ENCODE measurements around the gene TBX10. TPM values are rescaled to one million over a fixed set of nuclear protein-coding genes. Genes with fewer than 3 reads are reported as not detected.
A peak's percentile ranks its signal among the peaks of the same experiment; 100 is the strongest.

The TBX10 gene
- total and polyA plus RNA-seq, 4 experiments from 2014 or later, result not detected

- peaks cover 10 to 29% of the 10 kb centered on the region in 2 donors for H3K36me3 Mint-ChIP-seq
- H3K4me3 ChIP-seq (ENCODE audit: low read length in 2 of 2), result peak overlapping the region; percentile 57 to 59
- H3K9me3 Mint-ChIP-seq, result no peaks in the 10 kb centered on the region
- intact Hi-C loops (cut with micrococcal nuclease), result loop anchor here (1.0 to 2.0 kb wide), 3 partner anchors 8 to 45 kb away; partner anchors contain the start of genes NDUFV1 and NUDT8
- peak overlapping the region; percentile 80 to 88 (median 85) for H3K4me3 Mint-ChIP-seq
- peaks cover 0 to 2% of the 10 kb centered on the region in 2 donors for H3K27me3 Mint-ChIP-seq
- peaks cover 33% of the 10 kb centered on the region for H3K4me1 ChIP-seq (ENCODE audit: insufficient read depth, low read length)
- H3K4me1 Mint-ChIP-seq, result peaks cover 13 to 37% (median 20%) of the 10 kb centered on the region in 4 donors
- ChIA-PET CTCF (ENCODE audit: partially characterized antibody) (interaction anchor here (0.6 to 6.9 kb wide), 16 partner anchors 9 to 263 kb away, joined by 3 to 55 read pairs (median 4); partner anchors contain the start of genes ACY3, NUDT8 and POLD4), POLR2A (ENCODE audit: partially characterized antibody) (interaction anchor here (0.9 to 5.2 kb wide), 12 partner anchors 13 to 374 kb away, joined by 3 to 44 read pairs (median 4); partner anchors contain the start of genes ACY3, GSTP1, NUDT8 and POLD4)
- H3K36me3 ChIP-seq (ENCODE audit: insufficient read depth, low read length), result peaks cover 28% of the 10 kb centered on the region
- no peaks in the 10 kb centered on the region for H3K27me3 ChIP-seq (ENCODE audit: insufficient read depth, low read length)
- DNase-seq, result peak; percentile 84 to 94 (median 88)
- no peaks in the 10 kb centered on the region for H3K9me3 ChIP-seq (ENCODE audit: control insufficient read depth in 1 of 2, low read length in 2 of 2)
- H3K27ac Mint-ChIP-seq, result peak overlapping the region; percentile 97 to 99 (median 98)
- H3K27ac ChIP-seq (ENCODE audit: low read depth, low read length), result peak overlapping the region; percentile 94
Observed at GRCh38 chr11:67613960-67614715, 25.4 kb downstream of the TBX10 start.

GRCh38 chr11:67613313-67613959 is 26.1 kb downstream of the TBX10 start:
- CTCF ChIA-PET (ENCODE audit: partially characterized antibody), result interaction anchor here (1.0 to 6.9 kb wide), 13 partner anchors 10 to 262 kb away, joined by 3 to 55 read pairs (median 4); partner anchors contain the start of genes NUDT8 and POLD4
- peaks cover 13 to 40% (median 20%) of the 10 kb centered on the region in 4 donors for H3K4me1 Mint-ChIP-seq
- peaks cover 0 to 2% of the 10 kb centered on the region in 2 donors for H3K27me3 Mint-ChIP-seq
- Histone ChIP-seq H3K4me1 (ENCODE audit: insufficient read depth, low read length) (peaks cover 33% of the 10 kb centered on the region), H3K4me3 (ENCODE audit: low read length in 2 of 2) (peak overlapping the region; percentile 57 to 59), H3K9me3 (ENCODE audit: control insufficient read depth in 1 of 2, low read length in 2 of 2) (no peaks in the 10 kb centered on the region), H3K27ac (ENCODE audit: low read depth, low read length) (peak overlapping the region; percentile 94), H3K36me3 (ENCODE audit: insufficient read depth, low read length) (peaks cover 35% of the 10 kb centered on the region), H3K27me3 (ENCODE audit: insufficient read depth, low read length) (no peaks in the 10 kb centered on the region)
- H3K27ac Mint-ChIP-seq, result peak overlapping the region; percentile 97 to 99 (median 98)
- DNase-seq, result no peak
- no peaks in the 10 kb centered on the region for H3K9me3 Mint-ChIP-seq
- POLR2A ChIA-PET (ENCODE audit: partially characterized antibody), result interaction anchor here (0.9 to 5.2 kb wide), 9 partner anchors 14 to 260 kb away, joined by 3 to 44 read pairs (median 5); partner anchors contain the start of genes ACY3, GSTP1, NUDT8 and POLD4
- H3K36me3 Mint-ChIP-seq, result peaks cover 15 to 34% of the 10 kb centered on the region in 2 donors
- intact Hi-C loops (cut with micrococcal nuclease), result no loop called here
- peak overlapping the region; percentile 80 to 88 (median 85) for H3K4me3 Mint-ChIP-seq

GRCh38 chr11:67612751-67613150 is 26.8 kb downstream of the TBX10 start:
- Histone ChIP-seq H3K4me1 (ENCODE audit: insufficient read depth, low read length) (peaks cover 34% of the 10 kb centered on the region), H3K9me3 (ENCODE audit: control insufficient read depth in 1 of 2, low read length in 2 of 2) (no peaks in the 10 kb centered on the region), H3K27me3 (ENCODE audit: insufficient read depth, low read length) (no peaks in the 10 kb centered on the region), H3K27ac (ENCODE audit: low read depth, low read length) (peak overlapping the region; percentile 94), H3K36me3 (ENCODE audit: insufficient read depth, low read length) (peaks cover 37% of the 10 kb centered on the region), H3K4me3 (ENCODE audit: low read length in 2 of 2) (no peak overlapping the region)
- H3K27me3 Mint-ChIP-seq, result peaks cover 0 to 2% of the 10 kb centered on the region in 2 donors
- intact Hi-C loops (cut with micrococcal nuclease), result no loop called here
- H3K36me3 Mint-ChIP-seq, result peaks cover 15 to 34% of the 10 kb centered on the region in 2 donors
- peak overlapping the region; percentile 62 to 99 (median 98) for H3K27ac Mint-ChIP-seq
- DNase-seq, result no peak
- ChIA-PET CTCF (ENCODE audit: partially characterized antibody) (interaction anchor here (1.2 to 6.9 kb wide), 2 partner anchors 15 to 28 kb away, joined by 3 to 55 read pairs; partner anchors contain the start of gene NUDT8), POLR2A (ENCODE audit: partially characterized antibody) (interaction anchor here (5.2 kb wide), 1 partner anchor 17 kb away, joined by 44 read pairs; the partner anchor contains the start of gene NUDT8)
- peaks cover 13 to 45% (median 20%) of the 10 kb centered on the region in 4 donors for H3K4me1 Mint-ChIP-seq
- H3K9me3 Mint-ChIP-seq, result no peaks in the 10 kb centered on the region
- no peak overlapping the region for H3K4me3 Mint-ChIP-seq

GRCh38 chr11:67611704-67612587 is 27.6 kb downstream of the TBX10 start:
- Mint-ChIP-seq H3K36me3 (peaks cover 15 to 34% of the 10 kb centered on the region in 2 donors), H3K4me3 (no peak overlapping the region), H3K27me3 (peaks cover 0 to under 1% of the 10 kb centered on the region in 2 donors), H3K4me1 (peaks cover 11 to 49% (median 20%) of the 10 kb centered on the region in 4 donors), H3K9me3 (no peaks in the 10 kb centered on the region), H3K27ac (peak overlapping the region in 5 of 7 donors; percentile 7 to 80 (median 22))
- intact Hi-C loops (cut with micrococcal nuclease), result no loop called here
- peaks cover 37% of the 10 kb centered on the region for H3K36me3 ChIP-seq (ENCODE audit: insufficient read depth, low read length)
- H3K27me3 ChIP-seq (ENCODE audit: insufficient read depth, low read length), result no peaks in the 10 kb centered on the region
- H3K27ac ChIP-seq (ENCODE audit: low read depth, low read length), result no peak overlapping the region
- no peak for DNase-seq
- no peak overlapping the region for H3K4me3 ChIP-seq (ENCODE audit: low read length in 2 of 2)
- peaks cover 41% of the 10 kb centered on the region for H3K4me1 ChIP-seq (ENCODE audit: insufficient read depth, low read length)
- POLR2A ChIA-PET (ENCODE audit: partially characterized antibody), result interaction anchor here (5.2 kb wide), 1 partner anchor 18 kb away, joined by 44 read pairs; the partner anchor contains the start of gene NUDT8
- CTCF ChIA-PET (ENCODE audit: partially characterized antibody), result interaction anchor here (1.2 to 6.9 kb wide), 2 partner anchors 16 to 27 kb away, joined by 3 to 55 read pairs; partner anchors contain the start of gene NUDT8
- H3K9me3 ChIP-seq (ENCODE audit: control insufficient read depth in 1 of 2, low read length in 2 of 2), result no peaks in the 10 kb centered on the region

GRCh38 chr11:67611165-67611564 is 28.4 kb downstream of the TBX10 start:
- CTCF ChIA-PET (ENCODE audit: partially characterized antibody), result no interaction called here
- Mint-ChIP-seq H3K4me3 (no peak overlapping the region), H3K27me3 (no peaks in the 10 kb centered on the region), H3K9me3 (no peaks in the 10 kb centered on the region), H3K27ac (peak overlapping the region in 1 of 7 donors; percentile 6), H3K4me1 (peaks cover 11 to 55% (median 23%) of the 10 kb centered on the region in 4 donors), H3K36me3 (peaks cover 15 to 36% of the 10 kb centered on the region in 2 donors)
- peaks cover 40% of the 10 kb centered on the region for H3K4me1 ChIP-seq (ENCODE audit: insufficient read depth, low read length)
- peaks cover 37% of the 10 kb centered on the region for H3K36me3 ChIP-seq (ENCODE audit: insufficient read depth, low read length)
- H3K27ac ChIP-seq (ENCODE audit: low read depth, low read length), result no peak overlapping the region
- DNase-seq, result no peak
- no peak overlapping the region for H3K4me3 ChIP-seq (ENCODE audit: low read length in 2 of 2)
- no peaks in the 10 kb centered on the region for H3K27me3 ChIP-seq (ENCODE audit: insufficient read depth, low read length)
- POLR2A ChIA-PET (ENCODE audit: partially characterized antibody), result no interaction called here
- intact Hi-C loops (cut with micrococcal nuclease), result no loop called here
- H3K9me3 ChIP-seq (ENCODE audit: control insufficient read depth in 1 of 2, low read length in 2 of 2), result no peaks in the 10 kb centered on the region

GRCh38 chr11:67610302-67610868 is 29.2 kb downstream of the TBX10 start:
- POLR2A ChIA-PET (ENCODE audit: partially characterized antibody), result no interaction called here

More at GRCh38 chr11:67610302-67610868, 29.2 kb downstream of the TBX10 start:
- CTCF ChIA-PET (ENCODE audit: partially characterized antibody), result no interaction called here
- H3K9me3 ChIP-seq (ENCODE audit: control insufficient read depth in 1 of 2, low read length in 2 of 2), result no peaks in the 10 kb centered on the region
- peaks cover 37% of the 10 kb centered on the region for H3K36me3 ChIP-seq (ENCODE audit: insufficient read depth, low read length)
- H3K4me3 ChIP-seq (ENCODE audit: low read length in 2 of 2), result no peak overlapping the region
- H3K27ac ChIP-seq (ENCODE audit: low read depth, low read length), result no peak overlapping the region
- no peak for DNase-seq
- H3K27ac Mint-ChIP-seq, result peak overlapping the region in 3 of 7 donors; percentile 4 to 21 (median 6)
- no peaks in the 10 kb centered on the region for H3K27me3 Mint-ChIP-seq
- intact Hi-C loops (cut with micrococcal nuclease), result no loop called here
- peaks cover 37% of the 10 kb centered on the region for H3K4me1 ChIP-seq (ENCODE audit: insufficient read depth, low read length)
- peak overlapping the region in 1 of 8 donors; percentile 24 for H3K4me3 Mint-ChIP-seq
- H3K27me3 ChIP-seq (ENCODE audit: insufficient read depth, low read length), result no peaks in the 10 kb centered on the region
- peaks cover 15 to 36% of the 10 kb centered on the region in 2 donors for H3K36me3 Mint-ChIP-seq
- H3K9me3 Mint-ChIP-seq, result peaks cover 0 to 1% (median 0%) of the 10 kb centered on the region in 8 donors
- H3K4me1 Mint-ChIP-seq, result peaks cover 13 to 54% (median 24%) of the 10 kb centered on the region in 4 donors
